DOHH2 (cell line): ENCODE data around the gene RHBDD3.

ENCODE experiments used
- EZH2phosphoT487 ChIP-seq: fragments of 200-600 bp; sonication (generic); IDR thresholded peaks from 2 replicates; pipeline ENCODE4 v1.6.1; 2017; ENCODE audit warnings: borderline replicate concordance, mild to moderate bottlenecking, antibody characterized with exemption, low read length, moderate library complexity, mixed read lengths
- TF ChIP-seq, protein P1 (sequence below): fragments of 200-600 bp; sonication (generic); IDR thresholded peaks from one replicate; pipeline ENCODE4 v1.5.1; 2014; ENCODE audit warnings: antibody characterized with exemption, mild to moderate bottlenecking, low read depth, low read length; ENCODE audit not compliant: poor library complexity, severe bottlenecking

DNA sequence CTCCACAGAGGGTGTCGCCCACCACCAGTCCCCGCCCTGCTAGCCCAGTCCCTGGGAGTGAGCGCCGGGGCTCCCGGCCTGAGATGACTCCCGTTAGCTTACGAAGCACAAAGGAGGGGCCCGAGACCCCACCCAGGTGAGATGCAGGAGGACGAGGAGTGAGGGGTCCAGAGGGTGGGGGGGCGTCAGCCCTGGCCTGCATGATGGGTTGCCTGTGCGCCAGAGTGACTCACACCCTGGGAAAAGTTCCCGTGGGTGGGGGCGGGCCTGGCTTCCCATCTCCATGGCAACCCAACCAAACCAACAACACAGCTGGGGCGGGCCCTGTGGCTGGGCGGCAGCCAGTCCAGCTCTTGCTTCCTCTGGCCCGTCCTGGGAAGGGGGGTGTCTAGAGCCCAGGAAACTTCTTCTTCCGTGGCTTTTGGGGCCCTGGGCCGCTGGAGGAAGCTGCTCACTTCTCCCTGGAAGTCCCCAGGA lies 43.1 kb upstream of the RHBDD3 start:
- TF ChIP-seq, protein P1, sequence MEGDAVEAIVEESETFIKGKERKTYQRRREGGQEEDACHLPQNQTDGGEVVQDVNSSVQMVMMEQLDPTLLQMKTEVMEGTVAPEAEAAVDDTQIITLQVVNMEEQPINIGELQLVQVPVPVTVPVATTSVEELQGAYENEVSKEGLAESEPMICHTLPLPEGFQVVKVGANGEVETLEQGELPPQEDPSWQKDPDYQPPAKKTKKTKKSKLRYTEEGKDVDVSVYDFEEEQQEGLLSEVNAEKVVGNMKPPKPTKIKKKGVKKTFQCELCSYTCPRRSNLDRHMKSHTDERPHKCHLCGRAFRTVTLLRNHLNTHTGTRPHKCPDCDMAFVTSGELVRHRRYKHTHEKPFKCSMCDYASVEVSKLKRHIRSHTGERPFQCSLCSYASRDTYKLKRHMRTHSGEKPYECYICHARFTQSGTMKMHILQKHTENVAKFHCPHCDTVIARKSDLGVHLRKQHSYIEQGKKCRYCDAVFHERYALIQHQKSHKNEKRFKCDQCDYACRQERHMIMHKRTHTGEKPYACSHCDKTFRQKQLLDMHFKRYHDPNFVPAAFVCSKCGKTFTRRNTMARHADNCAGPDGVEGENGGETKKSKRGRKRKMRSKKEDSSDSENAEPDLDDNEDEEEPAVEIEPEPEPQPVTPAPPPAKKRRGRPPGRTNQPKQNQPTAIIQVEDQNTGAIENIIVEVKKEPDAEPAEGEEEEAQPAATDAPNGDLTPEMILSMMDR = no peak
- TF ChIP-seq EZH2phosphoT487 = no peak
